ENCODE data around the gene SLC2A5. TPM values are rescaled to one million over a fixed set of nuclear protein-coding genes. Genes with fewer than 3 reads are reported as not detected.

The SLC2A5 gene
- total RNA-seq, 2 experiments from 2014 or later = not detected

Other genes starting within 250 kb of the SLC2A5 start
- 1,000 to 10,000 TPM; 2,573 to 3,583 TPM for gene ENO1, start 190.9 kb downstream of the SLC2A5 start, total RNA-seq
- gene CA6, start 123.8 kb downstream of the SLC2A5 start, total RNA-seq = under 1 TPM in 1 of 2 experiments, not detected in 1; 0.27 TPM
- gene SLC2A7, start 43.2 kb downstream of the SLC2A5 start, total RNA-seq = not detected
- gene GPR157, start 59.5 kb upstream of the SLC2A5 start, total RNA-seq = 1 to 10 TPM; 2.7 to 3.6 TPM
- 1 to 10 TPM; 8.8 to 9.6 TPM for gene H6PD, start 165.1 kb upstream of the SLC2A5 start, total RNA-seq
- 1 to 10 TPM; 5.7 to 6.8 TPM for gene SPSB1, start 223.3 kb upstream of the SLC2A5 start, total RNA-seq